Uterus (tissue), 2 donors: ENCODE data around the gene CSTF1.

Source experiments
- CTCF ChIP-seq, 4 experiments: fragments of 200-600 bp in 2 of 4; fragments of 450-650 bp in 2 of 4; sonication (generic) in 2 of 4; IDR thresholded peaks; one replicate each; pipeline ENCODE4 v1.5.1; 2016 to 2019; ENCODE audit warnings: antibody characterized with exemption in 4 of 4, mild to moderate bottlenecking in 2 of 4, moderate library complexity in 1 of 4
- POLR2A ChIP-seq, 2 donors: fragments of 450-650 bp; IDR thresholded peaks; one replicate each; pipeline ENCODE4 v1.6.1; 2016; ENCODE audit warnings: antibody characterized with exemption in 2 of 2, mild to moderate bottlenecking in 1 of 2, moderate library complexity in 1 of 2

- TF ChIP-seq CTCF (IDR thresholded peaks at IDR 0.05) (no peak), POLR2A (IDR thresholded peaks at IDR 0.05) (no peak)
Observed at GRCh38 chr20:56361900-56362299, 30.5 kb upstream of the CSTF1 start.
